Cerebellar cortex (tissue), 1 donor: ENCODE data around the gene JAK3.
A peak's percentile ranks its signal among the peaks of the same experiment; 100 is the strongest.
"Not testable (repeated sequence)": the region's sequence is repeated elsewhere in the genome, so short reads cannot be mapped to it uniquely, and the experiment has no call there.

Source experiments
- DNase-seq: peaks from one replicate; pipeline ENCODE4 v3.0.0-alpha.2; 2015; ENCODE audit warnings: low spot score

Gene JAK3

GRCh38 chr19:17777840-17778239, 69.9 kb downstream of the JAK3 start:
- DNase-seq: not testable (repeated sequence)

GRCh38 chr19:17775991-17776803, 71.6 kb downstream of the JAK3 start:
- no peak for DNase-seq

- peak; percentile 65 for DNase-seq
Observed at GRCh38 chr19:17775245-17775927, 72.4 kb downstream of the JAK3 start.
